ENCODE data around the gene NDUFB4.

DNA sequence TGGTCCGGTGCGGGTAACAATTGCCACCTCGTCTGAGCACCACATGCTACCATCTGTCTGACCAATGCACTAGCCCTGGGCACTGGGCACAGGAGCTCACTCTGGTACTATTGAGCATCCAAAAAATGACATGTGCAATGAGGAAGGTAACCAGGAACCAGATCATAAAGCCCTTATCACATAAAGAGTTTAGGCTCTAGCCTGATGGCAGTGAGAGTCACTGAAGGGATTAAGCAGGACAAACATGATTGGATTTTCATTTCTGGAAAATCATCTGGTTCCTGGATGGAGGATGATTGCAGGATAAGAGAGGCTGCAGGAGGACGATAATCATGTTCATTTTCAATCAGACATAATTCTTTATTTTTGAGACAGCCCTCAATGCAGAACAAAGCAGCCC lies 12.4 kb downstream of the NDUFB4 start:
- TF ChIP-seq, protein P1, sequence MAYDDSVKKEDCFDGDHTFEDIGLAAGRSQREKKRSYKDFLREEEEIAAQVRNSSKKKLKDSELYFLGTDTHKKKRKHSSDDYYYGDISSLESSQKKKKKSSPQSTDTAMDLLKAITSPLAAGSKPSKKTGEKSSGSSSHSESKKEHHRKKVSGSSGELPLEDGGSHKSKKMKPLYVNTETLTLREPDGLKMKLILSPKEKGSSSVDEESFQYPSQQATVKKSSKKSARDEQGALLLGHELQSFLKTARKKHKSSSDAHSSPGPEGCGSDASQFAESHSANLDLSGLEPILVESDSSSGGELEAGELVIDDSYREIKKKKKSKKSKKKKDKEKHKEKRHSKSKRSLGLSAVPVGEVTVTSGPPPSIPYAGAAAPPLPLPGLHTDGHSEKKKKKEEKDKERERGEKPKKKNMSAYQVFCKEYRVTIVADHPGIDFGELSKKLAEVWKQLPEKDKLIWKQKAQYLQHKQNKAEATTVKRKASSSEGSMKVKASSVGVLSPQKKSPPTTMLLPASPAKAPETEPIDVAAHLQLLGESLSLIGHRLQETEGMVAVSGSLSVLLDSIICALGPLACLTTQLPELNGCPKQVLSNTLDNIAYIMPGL (CRISPR knock-in tag; IDR thresholded peaks at IDR 0.05), result no peak
- TF ChIP-seq, protein P2, sequence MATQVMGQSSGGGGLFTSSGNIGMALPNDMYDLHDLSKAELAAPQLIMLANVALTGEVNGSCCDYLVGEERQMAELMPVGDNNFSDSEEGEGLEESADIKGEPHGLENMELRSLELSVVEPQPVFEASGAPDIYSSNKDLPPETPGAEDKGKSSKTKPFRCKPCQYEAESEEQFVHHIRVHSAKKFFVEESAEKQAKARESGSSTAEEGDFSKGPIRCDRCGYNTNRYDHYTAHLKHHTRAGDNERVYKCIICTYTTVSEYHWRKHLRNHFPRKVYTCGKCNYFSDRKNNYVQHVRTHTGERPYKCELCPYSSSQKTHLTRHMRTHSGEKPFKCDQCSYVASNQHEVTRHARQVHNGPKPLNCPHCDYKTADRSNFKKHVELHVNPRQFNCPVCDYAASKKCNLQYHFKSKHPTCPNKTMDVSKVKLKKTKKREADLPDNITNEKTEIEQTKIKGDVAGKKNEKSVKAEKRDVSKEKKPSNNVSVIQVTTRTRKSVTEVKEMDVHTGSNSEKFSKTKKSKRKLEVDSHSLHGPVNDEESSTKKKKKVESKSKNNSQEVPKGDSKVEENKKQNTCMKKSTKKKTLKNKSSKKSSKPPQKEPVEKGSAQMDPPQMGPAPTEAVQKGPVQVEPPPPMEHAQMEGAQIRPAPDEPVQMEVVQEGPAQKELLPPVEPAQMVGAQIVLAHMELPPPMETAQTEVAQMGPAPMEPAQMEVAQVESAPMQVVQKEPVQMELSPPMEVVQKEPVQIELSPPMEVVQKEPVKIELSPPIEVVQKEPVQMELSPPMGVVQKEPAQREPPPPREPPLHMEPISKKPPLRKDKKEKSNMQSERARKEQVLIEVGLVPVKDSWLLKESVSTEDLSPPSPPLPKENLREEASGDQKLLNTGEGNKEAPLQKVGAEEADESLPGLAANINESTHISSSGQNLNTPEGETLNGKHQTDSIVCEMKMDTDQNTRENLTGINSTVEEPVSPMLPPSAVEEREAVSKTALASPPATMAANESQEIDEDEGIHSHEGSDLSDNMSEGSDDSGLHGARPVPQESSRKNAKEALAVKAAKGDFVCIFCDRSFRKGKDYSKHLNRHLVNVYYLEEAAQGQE (IDR thresholded peaks at IDR 0.05; ENCODE audit: borderline replicate concordance), result no peak
- TF ChIP-seq, protein P2 (CRISPR knock-in tag; IDR thresholded peaks at IDR 0.05; ENCODE audit: low read depth), result no peak
- TF ChIP-seq CBX1 (IDR thresholded peaks at IDR 0.05; ENCODE audit: low read depth), result no peak
- TF ChIP-seq, protein P3, sequence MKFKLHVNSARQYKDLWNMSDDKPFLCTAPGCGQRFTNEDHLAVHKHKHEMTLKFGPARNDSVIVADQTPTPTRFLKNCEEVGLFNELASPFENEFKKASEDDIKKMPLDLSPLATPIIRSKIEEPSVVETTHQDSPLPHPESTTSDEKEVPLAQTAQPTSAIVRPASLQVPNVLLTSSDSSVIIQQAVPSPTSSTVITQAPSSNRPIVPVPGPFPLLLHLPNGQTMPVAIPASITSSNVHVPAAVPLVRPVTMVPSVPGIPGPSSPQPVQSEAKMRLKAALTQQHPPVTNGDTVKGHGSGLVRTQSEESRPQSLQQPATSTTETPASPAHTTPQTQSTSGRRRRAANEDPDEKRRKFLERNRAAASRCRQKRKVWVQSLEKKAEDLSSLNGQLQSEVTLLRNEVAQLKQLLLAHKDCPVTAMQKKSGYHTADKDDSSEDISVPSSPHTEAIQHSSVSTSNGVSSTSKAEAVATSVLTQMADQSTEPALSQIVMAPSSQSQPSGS (CRISPR knock-in tag; IDR thresholded peaks at IDR 0.05), result no peak
- TF ChIP-seq, protein P4, sequence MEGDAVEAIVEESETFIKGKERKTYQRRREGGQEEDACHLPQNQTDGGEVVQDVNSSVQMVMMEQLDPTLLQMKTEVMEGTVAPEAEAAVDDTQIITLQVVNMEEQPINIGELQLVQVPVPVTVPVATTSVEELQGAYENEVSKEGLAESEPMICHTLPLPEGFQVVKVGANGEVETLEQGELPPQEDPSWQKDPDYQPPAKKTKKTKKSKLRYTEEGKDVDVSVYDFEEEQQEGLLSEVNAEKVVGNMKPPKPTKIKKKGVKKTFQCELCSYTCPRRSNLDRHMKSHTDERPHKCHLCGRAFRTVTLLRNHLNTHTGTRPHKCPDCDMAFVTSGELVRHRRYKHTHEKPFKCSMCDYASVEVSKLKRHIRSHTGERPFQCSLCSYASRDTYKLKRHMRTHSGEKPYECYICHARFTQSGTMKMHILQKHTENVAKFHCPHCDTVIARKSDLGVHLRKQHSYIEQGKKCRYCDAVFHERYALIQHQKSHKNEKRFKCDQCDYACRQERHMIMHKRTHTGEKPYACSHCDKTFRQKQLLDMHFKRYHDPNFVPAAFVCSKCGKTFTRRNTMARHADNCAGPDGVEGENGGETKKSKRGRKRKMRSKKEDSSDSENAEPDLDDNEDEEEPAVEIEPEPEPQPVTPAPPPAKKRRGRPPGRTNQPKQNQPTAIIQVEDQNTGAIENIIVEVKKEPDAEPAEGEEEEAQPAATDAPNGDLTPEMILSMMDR (IDR thresholded peaks at IDR 0.05 in 2 of 3, conservative IDR thresholded peaks at IDR 0.05 in 1 of 3; ENCODE audit: insufficient read depth in 2 of 3, low read depth in 1 of 3, low read length in 3 of 3), result no peak
- no peak for TF ChIP-seq JUND (IDR thresholded peaks at IDR 0.05; ENCODE audit: borderline replicate concordance, low read depth, low read length)
- TF ChIP-seq JUND (tag; IDR thresholded peaks at IDR 0.05; ENCODE audit: borderline replicate concordance, low read depth, low read length), result no peak
- no peak for TF ChIP-seq TAF9B (IDR thresholded peaks at IDR 0.05; ENCODE audit: partially characterized antibody)
- no peak for TF ChIP-seq BHLHE40 (IDR thresholded peaks at IDR 0.05; ENCODE audit: low read length)
- TF ChIP-seq ZNF274 (IDR thresholded peaks at IDR 0.05; ENCODE audit: borderline replicate concordance, low read depth, low read length), result no peak
- TF ChIP-seq HDAC6 (IDR thresholded peaks at IDR 0.05; ENCODE audit: low read depth, low read length), result no peak
- no peak for TF ChIP-seq ZNF217 (CRISPR knock-in tag; IDR thresholded peaks at IDR 0.05)

All from K562 (cell line).